ENCODE data around the gene IFIH1.

Gene IFIH1

GRCh38 chr2:162308747-162309503, 9.6 kb downstream of the IFIH1 start:
- no peak for DNase-seq

DNA sequence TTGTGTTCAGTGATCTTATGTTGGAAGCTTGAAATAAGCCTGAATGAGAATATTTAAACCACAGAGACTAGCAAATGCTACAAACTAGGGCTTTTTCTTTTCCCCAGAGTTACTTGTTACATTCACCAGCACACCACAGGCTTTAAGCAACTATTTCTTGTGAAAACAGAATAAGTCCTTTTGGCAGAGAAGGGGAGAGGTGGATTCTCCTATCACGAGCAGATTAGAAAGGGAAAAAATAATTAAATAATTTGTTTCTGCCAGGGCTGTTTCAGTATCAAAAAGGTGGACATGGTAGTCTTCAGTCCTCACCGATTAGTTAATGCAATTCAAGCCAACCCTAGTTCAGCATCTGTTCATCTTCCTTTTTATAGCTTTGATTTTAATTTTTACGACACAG, 12.6 kb downstream of the IFIH1 start:
- DNase-seq = no peak

DNA sequence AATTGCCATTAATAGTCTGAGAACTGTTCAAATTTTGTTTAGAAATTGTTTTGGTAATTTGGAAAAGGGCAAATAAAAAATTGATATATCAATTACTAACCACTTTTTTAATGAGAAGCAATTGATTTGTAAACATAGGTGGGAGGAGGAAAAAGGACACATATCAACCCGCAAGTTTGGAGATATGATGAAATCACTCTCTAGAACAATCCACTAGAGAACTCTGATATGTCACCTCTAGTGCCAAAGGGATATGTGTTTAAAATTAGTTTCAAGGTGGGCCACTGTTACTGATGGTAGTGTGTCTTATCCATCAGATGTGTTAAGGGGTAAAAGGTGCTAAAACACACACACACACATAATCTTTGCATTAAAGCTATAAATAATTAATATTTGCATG, 16.6 kb downstream of the IFIH1 start:
- no peak for DNase-seq

DNA sequence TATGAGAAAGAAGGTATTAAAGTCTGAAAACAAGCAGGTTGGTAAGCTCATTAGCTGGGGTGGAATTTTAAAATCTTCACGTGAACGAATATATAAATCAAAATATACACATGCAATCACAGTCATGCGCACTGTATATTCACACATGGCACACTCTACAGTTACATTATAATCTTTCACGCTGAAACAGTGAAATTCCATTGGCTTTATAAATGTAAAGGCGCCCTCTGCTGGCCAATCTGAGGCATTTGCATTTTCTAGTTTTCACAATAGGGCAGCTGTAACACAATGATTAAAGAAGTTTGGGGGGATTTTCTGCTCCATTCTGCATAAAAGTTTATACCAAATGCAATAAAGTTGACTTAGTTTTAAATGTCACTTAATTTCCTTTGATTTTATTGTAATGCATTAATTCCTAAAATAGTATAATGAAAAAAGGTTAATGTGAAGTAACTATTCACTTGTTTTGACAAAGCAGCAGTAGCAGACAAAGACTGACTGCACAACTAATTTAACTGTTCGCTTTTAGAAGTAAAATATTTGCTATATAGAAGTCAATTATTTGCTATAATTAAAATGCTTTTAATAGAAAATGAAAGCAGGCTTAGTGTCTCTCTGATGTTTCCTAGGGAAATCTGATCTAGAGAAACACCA, 17.2 kb downstream of the IFIH1 start:
- peak; percentile 76 for DNase-seq

- DNase-seq = no peak
Observed at GRCh38 chr2:162300266-162300665, 18.2 kb downstream of the IFIH1 start.

- DNase-seq = no peak
Observed at GRCh38 chr2:162298669-162299335, 19.7 kb downstream of the IFIH1 start.

GRCh38 chr2:162297925-162298552, 20.4 kb downstream of the IFIH1 start:
- peak; percentile 69 for DNase-seq

DNA sequence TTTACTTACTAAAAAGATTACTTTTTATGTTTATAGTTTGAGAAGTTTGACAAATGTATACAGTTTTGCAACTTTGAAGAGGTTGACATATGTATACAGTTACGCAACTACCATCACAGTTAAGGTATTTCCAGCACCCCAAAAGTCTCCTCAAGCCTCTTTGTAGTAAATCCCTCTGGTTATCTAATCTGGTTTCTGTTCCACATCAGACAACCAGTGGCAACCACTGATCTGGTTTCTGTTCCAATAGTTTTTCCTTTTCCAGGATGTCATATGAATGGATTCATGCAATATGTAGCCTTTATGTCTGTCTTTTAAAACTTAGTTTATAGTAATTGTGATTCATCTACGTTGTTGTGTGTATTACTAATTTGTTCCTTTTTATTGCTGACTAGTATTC, 23.5 kb downstream of the IFIH1 start:
- DNase-seq = no peak

DNA sequence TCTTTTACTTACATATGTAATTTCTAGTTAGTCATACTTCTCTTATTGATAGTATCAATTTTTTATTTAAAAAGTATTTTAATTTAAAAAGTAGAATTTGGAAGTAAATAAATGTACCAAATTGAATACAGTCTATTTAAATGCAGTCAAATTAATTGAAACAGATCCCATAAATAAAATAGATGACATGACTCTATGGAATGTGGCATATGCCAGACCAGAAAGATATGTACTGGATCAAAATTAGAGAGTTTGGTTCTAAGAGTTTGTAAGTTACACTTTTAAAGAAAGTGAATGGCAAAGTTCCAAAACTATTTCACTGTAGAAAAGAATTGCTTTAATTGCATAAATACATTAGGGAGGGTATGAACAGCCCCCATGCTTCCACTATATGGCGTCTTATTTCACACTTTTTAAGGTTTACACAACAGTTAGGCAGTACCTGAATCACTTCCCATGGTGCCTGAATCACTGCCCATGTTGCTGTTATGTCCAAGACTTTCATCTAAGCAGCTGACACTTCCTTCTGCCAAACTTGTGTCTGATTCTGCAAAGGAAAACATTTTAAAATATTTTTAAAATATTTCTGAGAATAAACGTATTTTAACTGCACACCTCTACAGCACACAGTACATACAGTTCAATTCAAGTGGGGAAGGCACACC, 25.2 kb downstream of the IFIH1 start:
- DNase-seq = no peak

GRCh38 chr2:162291748-162292147, 26.7 kb downstream of the IFIH1 start:
- no peak for DNase-seq

DNA sequence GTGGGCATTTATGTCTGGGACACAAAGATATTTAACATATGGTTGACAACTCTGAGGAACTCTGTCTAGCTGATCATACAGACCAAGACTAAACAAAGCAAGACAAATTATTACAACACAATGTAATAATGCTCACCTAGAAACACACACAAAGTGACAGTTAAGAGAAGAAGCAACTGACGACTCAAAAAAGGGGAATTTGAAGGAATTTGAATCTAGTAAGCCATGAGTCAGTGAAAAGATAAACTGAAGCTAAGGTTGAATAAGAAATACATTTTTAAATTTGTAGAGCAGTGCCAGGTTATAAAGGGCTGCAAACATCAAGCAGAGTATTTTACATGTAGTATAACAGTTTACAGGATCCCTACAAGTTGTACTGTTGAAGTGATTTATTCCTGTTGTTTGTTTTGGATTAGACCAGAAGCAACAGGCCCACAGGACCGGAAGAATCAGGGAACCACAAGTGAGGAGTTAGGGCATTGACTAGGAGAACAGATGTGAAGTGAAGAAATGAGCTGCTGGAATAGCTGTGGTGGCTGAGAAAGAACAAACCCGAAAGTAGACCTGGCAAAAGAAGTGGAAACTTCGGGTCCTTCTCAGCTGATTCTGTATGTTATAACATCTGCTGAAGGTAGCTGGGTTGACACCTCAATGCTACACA, 35.6 kb downstream of the IFIH1 start:
- DNase-seq = no peak

- no peak for DNase-seq
Observed at GRCh38 chr2:162280654-162281053, 37.8 kb downstream of the IFIH1 start.

- DNase-seq = no peak
Observed at GRCh38 chr2:162277381-162277780, 41.1 kb downstream of the IFIH1 start.

- DNase-seq = no peak
Observed at GRCh38 chr2:162267996-162268395, 50.5 kb downstream of the IFIH1 start.

DNA sequence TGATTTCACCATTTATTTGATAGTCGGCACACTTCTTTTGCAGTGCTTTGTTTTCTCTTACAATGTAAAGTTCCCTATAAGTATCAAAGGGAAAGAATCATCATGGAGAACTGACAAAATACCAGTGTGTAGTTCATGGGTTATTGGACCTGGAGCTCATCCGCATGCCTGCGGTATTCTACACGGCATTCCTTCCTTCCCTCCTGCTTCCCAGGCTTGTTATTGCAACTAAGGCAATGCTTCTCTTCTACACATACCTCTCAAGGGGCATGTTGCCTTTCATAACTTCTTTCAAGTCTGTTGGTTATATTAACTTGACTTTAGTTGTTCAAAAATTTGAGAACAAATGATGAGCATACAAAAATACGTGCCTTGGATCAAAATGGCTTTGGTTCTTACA, 51.0 kb downstream of the IFIH1 start:
- no peak for DNase-seq

GRCh38 chr2:162266460-162266760, 52.1 kb downstream of the IFIH1 start:
- DNase-seq = no peak

DNA sequence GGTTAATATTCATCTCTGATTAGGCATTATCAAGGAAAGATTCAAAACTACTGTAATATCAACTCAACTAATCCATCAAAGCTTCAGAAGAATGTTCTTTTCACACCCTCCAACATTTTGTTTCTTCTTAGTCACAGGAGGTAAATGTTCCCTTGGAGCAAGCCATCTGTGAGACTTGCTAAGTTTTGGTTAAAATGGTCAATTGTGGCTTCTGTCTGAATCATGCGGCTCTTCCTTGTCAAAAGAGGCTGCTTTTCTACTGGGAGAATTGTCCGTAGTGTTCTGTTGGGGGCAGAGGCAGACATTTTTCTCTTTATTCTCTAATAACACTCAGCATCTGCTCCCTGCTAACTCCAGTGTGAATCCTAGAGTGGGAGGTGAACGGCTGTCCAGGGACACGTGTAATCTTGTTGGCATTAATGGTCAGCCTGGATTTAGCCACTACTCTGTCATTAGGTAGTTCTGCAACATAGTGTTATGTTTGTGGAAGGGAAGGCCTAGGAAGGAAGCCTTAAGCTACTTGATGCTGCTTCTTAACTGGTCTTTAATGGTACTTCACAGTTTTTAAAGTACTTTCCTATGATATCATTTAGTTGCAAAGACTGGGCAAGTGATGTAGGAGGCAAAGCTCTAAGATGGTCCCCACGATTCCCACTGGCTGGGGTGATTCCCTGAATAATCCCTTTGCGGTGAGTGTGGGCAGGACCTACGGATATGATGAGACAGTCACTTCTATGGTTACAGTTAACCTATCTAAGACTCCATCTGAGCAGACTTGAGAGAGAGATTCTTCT, 52.6 kb downstream of the IFIH1 start:
- no peak for DNase-seq

DNA sequence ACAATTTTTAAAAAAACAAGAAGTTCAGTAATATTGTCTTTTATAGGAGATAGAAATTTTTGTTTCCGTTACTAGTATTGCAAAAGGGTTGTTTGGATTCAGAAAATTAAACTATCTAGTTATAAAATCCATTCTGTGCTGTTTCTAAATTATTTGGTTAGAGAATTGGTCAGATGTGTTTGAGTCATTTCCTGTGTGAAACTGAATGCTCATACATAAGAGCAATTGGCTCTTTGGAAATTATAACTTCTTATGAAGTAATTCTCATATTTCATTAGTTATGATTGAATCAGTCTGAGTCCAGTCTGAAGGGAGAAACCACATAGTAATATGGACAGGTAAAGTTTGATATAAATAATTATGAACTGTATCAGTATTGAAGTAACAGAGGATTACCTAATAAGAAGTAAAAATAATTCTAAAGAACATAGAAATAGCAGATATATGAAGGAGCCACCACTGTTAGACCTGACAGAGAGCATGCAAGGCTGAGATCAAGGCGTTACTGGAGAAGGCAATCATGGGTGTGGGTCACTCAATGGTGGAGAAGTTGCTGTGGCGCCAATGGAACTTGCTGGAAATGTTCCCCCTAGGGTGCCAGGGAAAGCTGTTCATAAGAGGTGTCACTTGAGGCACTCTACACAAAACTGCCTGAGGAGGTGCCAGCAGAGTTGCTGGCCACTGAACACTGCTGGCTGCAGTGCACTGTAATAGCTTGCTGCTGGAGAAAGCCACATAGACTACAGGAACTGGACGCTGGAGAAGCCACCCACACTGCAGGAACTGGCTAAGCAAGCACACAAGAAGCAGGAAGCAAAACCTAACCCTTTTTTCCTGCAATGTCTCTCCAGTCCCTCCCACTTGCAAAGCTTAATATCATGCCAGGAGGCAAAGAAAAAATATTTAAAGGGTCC, 57.2 kb downstream of the IFIH1 start:
- no peak for DNase-seq

DNA sequence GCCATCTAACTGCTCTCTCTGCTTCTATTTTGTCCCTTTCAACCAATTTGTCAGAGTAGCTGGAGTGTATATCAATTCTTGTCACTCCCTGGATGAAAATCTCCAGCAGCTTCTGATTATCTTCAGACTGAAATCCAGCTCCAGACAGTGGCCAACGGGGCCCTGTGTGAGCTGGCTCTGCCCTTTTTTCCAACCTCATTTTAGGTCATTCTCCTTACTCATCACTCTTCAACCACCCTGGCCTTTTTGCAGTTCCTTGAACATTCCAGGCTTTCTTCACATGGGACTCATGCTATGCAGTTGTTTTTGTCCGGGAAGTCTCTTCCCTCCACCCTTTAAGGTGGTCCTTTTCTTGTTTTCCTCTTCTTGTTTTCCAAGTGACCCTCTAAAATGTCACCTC, 59.8 kb downstream of the IFIH1 start:
- no peak for DNase-seq

DNA sequence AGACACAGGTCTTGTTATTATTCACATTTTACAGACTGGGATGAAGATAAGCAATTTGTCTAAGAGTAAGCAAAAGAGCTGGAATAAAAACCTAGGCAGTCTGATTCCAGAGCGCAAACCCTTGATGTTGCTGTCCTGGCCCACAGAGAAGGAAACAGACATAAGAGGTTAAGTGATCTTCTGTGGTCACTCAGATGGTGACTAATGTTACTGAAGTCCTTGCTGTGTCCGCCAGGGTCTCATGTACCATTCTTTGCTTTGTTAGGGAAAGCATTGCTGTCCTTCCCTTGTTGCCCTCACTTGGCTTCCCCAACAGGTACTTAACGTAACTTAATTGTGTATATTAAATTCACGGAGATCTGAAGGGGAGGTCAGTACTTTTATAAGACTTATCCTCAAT, 60.3 kb downstream of the IFIH1 start:
- DNase-seq = no peak

GRCh38 chr2:162257425-162257824, 61.1 kb downstream of the IFIH1 start:
- DNase-seq = no peak

Measured in CD4-positive, alpha-beta T cell treated with Interleukin-17A for 4 hours (primary cell).